Measurements from ENCODE around the gene FCAMR. TPM values are rescaled to one million over a fixed set of nuclear protein-coding genes. Genes with fewer than 3 reads are reported as not detected.

FCAMR gene
- total RNA-seq, 1 experiment from 2014 or later, result not detected

- Mint-ChIP-seq H3K9me3 (no peaks in the 10 kb centered on the region), H3K4me1 (peaks cover 35% of the 10 kb centered on the region), H3K4me3 (no peak overlapping the region), H3K27ac (no peak overlapping the region), H3K36me3 (no peaks in the 10 kb centered on the region), H3K27me3 (ENCODE audit: low read depth) (peaks cover 55% of the 10 kb centered on the region)
- no peak for DNase-seq (ENCODE audit: low spot score)
- TF ChIP-seq ELF4 (CRISPR knock-in tag; IDR thresholded peaks at IDR 0.05; ENCODE audit: low read depth) (no peak), ZSCAN18 (CRISPR knock-in tag; IDR thresholded peaks at IDR 0.05) (no peak), ATF6 (CRISPR knock-in tag; IDR thresholded peaks at IDR 0.05) (no peak), MYBL2 (CRISPR knock-in tag; IDR thresholded peaks at IDR 0.05) (no peak), HMGA2 (CRISPR knock-in tag; IDR thresholded peaks at IDR 0.05) (no peak), PRRX2 (CRISPR knock-in tag; IDR thresholded peaks at IDR 0.05) (no peak), ZNF317 (CRISPR knock-in tag; IDR thresholded peaks at IDR 0.05; ENCODE audit: borderline replicate concordance, low read depth) (no peak), USF1 (CRISPR knock-in tag; IDR thresholded peaks at IDR 0.05) (no peak), ZNF263 (CRISPR knock-in tag; IDR thresholded peaks at IDR 0.05; ENCODE audit: low read depth) (no peak), MXD4 (CRISPR knock-in tag; IDR thresholded peaks at IDR 0.05; ENCODE audit: borderline replicate concordance) (no peak)
- ATAC-seq, result no peak
- ChIA-PET CTCF (interaction anchor here (1.0 to 1.4 kb wide), 2 partner anchors 14 to 51 kb away, joined by 3 read pairs; no protein-coding TSS in a partner anchor), POLR2A (no interaction called here)
These were observed 16.1 kb upstream of the FCAMR start for GRCh38 chr1:206986402-206986801.

- CTCF ChIA-PET, result interaction anchor here (0.7 kb wide), 1 partner anchor 251 kb away, joined by 3 read pairs; no protein-coding TSS in a partner anchor
- DNase-seq (ENCODE audit: low spot score) (no peak), ATAC-seq (peak; percentile 86)
- Mint-ChIP-seq H3K4me3 (0 out of 2 replicates have a peak overlapping the region, but pooled peaks have one; percentile 7), H3K27me3 (ENCODE audit: low read depth) (peaks cover 57% of the 10 kb centered on the region), H3K36me3 (no peaks in the 10 kb centered on the region), H3K4me1 (peaks cover 35% of the 10 kb centered on the region), H3K9me3 (no peaks in the 10 kb centered on the region), H3K27ac (no peak overlapping the region)
- TF ChIP-seq TEAD1 (CRISPR knock-in tag; IDR thresholded peaks at IDR 0.05) (no peak), ESRRA (CRISPR knock-in tag; IDR thresholded peaks at IDR 0.05; ENCODE audit: borderline replicate concordance) (no peak), OVOL2 (CRISPR knock-in tag; IDR thresholded peaks at IDR 0.05; ENCODE audit: borderline replicate concordance) (no peak), CDX4 (CRISPR knock-in tag; IDR thresholded peaks at IDR 0.05; ENCODE audit: borderline replicate concordance) (no peak), FOXP4 (CRISPR knock-in tag; IDR thresholded peaks at IDR 0.05) (0 out of 2 replicates have a peak, but pooled peaks have one; percentile 39), JUN (CRISPR knock-in tag; IDR thresholded peaks at IDR 0.05) (no peak)
- POLR2A ChIA-PET, result no interaction called here
These were observed 15.0 kb upstream of the FCAMR start for GRCh38 chr1:206985162-206985749.

Data from WTC11 (cell line).